DMS79 treated with DMSO at 0.1 percent for 48 hours (cell line): ENCODE data around the gene C1orf159.

Experiments used
- DNase-seq: peaks from one replicate; lab custom pipeline; 2025; lab: John Stamatoyannopoulos, UW

C1orf159 gene

GRCh38 chr1:1092149-1092855, 23.6 kb downstream of the C1orf159 start:
- no peak for DNase-seq

DNA sequence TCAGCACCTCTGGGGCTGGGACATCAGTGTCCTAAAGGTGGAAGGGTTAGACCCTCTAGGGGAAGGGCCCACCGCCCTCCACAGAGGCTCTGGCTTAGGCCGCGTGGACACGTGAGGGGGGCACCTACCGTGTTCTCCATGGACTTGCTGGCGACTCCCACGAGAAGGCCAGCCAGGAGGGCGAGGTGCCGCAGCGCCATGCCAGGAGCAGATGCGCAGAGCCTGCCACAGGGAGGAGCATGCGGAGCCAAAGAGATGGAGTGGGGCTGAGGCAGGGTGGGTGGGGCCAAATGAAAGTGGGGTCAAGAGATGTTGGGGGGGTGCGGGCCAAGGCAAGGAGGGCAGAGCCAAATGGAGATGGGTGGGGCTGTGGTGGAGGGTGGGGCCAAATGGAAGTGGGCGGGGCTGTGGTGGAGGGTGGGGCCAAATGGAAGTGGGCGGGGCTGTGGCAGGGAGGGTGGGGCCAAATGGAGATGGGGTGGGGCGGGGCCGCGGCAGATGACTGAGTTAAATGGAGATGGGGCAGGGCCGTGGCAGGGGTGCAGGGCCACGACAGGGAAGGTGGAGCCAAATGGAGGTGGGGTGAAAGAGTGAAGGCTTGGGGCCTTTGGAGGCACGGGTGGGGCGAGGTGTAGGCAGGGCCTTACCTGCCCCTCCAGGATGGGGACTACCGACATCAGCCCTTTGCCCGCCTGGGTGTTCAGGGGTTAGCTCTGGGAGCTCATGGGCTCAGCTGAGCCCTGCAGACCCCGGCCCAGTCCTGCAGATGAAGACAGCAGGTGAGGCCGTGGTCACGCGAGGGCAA, 24.3 kb downstream of the C1orf159 start:
- DNase-seq: no peak

DNA sequence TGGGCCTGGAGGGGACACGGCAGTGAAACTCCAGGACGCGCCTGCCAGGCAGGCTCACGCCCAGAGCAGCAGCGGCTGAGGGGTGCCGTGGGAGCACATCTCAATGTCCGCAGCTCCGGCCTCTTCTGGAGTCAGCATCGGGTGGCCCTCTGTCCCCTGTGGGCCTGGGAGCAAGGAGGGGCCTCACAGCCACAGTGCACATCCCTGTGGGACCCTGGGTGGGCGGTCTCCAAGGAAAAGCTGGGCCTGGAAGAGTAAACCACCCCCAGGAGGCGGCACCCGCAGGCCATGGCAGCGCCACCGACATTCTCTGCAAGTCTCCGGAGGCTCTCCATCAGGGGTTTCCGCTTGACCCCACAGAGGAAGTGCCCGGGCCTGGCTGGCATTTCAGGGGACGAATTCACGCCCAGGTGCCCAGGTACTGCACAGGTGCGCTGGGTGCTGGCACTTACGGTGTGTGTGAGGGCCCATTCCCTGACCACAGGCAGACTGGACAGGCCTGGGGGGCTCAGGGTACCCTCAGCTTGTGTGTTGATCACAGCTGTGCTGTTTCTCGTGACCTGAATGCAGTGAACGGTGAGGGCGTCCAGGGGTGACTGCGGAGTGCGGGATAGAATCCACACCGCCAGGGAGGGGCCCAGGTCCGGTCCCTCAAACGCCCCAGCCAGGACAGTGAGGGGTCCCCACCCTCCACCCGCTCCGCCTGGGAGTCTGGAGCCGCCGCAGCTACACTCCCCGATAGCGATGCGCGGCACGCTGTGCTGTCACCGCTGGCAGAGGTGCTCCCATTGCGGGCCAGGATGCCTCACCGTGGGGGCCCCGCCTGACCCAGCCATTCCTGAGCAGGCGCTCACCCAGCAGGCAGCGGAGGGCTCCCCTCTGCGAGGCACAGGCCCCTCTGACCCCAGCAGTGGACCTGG, 25.2 kb downstream of the C1orf159 start:
- DNase-seq: no peak

- no peak for DNase-seq
Observed at GRCh38 chr1:1089731-1090423, 26.0 kb downstream of the C1orf159 start.

DNA sequence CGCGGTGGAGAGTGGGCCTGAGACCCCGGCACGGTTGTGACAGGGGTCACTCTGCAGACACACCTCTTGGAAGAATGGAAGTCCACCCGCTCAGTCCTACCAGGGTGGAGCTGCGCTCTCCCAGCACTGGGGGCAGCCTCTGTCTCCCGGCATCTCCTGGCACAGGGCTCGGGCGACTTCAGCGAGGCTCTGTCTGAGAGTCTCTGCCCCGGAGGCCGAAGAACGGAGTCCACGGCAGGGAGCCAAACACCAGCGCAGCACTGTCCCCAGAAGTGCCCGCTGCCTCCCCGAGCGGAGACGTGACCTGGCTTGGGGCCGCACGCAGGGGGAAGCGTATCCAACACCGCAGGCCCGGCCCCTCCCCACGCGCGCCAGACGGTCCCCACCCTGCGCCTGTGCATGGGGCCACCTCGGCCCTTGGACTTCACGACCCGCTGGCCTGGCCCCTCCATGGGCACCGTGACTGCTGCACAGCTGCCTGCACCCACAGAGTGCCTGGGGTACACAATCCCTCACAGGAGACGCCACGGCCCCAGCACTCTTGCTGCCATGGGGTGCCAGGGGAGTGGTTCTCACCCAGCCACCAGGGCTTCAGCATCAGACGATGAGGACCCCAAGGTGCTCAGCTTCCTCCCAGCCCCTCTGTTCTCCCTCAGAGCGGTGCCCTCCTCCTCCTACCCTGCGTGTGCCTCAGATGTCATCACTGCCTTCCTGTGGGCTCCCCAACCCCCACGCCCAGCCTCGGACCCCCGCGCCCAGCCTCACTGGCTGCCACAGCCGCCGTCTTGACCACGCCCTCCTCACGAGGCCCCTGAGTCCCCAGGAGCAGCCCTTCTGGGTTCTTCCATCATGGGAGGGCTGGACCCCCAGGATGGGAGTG, 26.8 kb downstream of the C1orf159 start:
- no peak for DNase-seq

GRCh38 chr1:1088029-1088800, 27.7 kb downstream of the C1orf159 start:
- DNase-seq: no peak

GRCh38 chr1:1087351-1088028, 28.4 kb downstream of the C1orf159 start:
- DNase-seq: no peak

GRCh38 chr1:1086911-1087341, 29.0 kb downstream of the C1orf159 start:
- DNase-seq: no peak

DNA sequence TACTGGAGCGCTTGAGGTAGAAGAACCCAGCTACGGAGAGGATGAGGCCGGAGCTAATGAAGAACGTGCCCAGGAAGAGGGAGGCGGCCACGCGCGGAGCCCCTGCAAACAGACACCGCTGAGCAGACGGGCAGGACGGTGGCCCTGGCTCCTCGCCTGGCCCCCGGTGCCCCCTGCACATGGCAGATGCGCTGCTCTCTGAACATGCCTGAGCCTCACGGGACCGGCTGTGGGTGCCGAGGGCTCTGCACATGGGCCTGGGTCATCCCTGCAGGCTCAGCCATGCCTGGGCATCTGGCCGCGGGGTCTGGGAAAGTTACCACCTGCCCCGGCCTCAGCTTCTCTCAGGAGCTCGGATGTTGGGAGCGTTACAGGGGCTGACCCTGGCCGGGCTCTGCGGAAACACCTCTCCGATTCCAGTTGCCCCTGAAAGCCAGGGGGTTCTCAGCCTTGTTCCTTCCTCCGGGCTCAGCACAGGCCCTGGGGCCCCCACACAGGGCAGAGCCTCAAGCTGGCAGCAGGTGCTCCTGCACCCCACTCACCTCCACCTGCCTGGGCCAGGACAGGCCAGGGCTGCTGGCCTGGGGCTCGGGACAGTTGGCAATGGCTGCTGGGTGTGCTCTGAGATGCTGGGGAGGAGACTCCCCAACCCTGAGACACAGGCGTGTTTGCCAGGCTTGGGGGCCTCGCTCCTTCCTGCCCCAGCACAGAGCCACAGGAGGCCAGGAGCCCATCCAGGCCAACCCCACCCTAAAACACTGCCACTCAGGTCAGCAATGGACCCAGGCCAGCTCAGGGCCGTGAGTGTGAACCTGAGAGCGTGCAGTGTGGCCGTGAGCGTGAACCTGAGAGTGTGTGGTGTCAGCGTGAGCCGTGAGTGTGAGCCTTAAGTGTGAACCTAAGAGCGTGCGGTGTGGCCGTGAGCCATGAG, 29.7 kb downstream of the C1orf159 start:
- DNase-seq: no peak

GRCh38 chr1:1085171-1085841, 30.6 kb downstream of the C1orf159 start:
- no peak for DNase-seq

DNA sequence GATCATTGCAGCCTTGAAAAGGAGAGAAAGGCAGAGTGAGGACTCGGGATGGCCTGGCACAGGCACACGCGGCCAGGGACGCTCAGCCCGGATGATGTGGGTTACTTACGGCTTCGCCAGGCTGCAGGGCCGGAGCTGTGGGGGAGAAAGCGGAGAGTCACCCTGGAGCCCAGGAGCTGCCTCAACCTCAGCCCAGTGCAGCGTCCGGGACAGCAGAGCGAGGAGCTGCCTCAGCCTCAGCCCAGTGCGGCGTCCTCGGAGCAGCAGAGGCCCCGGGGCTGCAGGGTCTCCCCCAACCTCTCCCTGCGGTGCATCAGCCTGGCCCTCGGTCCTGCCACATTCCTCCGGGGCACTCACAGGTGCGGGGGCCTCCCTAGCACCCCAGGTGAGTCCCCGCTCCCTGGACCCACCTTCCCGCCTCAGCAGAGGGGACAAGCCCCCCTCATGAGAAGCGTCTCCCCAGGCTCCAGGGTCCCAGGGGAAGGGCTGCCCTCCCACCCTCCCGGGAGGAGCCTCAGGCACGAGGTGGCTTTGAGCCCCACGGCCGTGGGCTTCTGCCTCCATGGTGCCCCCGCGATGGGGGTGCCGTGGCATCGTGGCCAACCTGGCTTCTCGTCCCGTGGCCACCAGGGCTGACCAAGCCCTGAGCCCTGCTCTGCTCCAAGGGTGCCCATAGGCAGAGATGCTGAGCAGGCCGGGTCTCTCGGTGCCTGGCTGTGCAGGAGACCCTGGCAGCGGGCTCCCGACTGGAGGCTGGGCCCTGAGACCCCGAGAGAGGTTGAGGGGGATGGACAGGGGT, 31.3 kb downstream of the C1orf159 start:
- no peak for DNase-seq

DNA sequence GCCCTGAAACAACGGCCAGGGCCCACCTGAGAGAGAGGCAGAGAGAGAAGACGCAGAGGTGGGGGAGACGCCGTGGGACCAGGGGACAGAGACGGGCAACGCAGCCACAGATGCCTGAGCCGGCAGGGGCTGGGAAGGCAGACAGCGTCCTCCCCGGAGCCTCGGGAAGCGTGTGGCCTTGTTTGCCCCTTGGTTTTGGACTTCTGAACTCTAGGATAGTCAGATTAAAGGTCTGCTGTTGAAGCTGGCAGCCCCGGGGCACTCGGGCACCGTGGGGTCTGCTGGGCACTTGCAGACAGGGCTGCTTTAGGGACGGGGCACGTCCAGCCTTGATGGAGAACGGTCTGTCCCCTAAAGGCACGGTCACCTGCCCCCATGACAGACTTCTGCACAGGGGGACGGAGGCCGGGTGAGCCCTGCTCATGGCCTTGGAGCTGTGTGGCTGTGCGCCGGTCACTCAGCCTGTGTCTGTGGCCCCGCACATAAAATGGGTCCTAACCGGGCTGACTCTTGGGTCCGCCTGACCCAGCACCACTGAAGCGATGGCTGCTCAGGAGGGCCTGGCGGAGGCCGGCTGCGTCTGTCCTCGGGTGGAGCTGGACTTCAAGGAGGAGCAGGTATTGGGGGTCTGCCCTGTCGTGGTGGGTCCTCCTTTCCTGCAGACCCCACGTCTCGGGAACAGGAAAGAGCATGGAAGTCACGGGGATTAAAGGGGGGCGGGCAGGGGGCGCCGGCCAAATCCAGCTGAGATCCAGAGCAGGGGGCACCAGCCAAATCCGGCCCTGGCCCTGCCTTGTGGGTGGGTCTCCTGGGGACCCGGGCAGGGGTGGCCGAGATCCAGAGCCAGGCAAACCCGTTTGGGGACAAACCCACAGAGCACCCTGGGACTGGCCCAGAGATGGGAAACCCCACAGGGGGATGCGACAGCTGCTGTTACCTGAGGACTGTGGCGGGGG, 32.2 kb downstream of the C1orf159 start:
- DNase-seq: no peak

DNA sequence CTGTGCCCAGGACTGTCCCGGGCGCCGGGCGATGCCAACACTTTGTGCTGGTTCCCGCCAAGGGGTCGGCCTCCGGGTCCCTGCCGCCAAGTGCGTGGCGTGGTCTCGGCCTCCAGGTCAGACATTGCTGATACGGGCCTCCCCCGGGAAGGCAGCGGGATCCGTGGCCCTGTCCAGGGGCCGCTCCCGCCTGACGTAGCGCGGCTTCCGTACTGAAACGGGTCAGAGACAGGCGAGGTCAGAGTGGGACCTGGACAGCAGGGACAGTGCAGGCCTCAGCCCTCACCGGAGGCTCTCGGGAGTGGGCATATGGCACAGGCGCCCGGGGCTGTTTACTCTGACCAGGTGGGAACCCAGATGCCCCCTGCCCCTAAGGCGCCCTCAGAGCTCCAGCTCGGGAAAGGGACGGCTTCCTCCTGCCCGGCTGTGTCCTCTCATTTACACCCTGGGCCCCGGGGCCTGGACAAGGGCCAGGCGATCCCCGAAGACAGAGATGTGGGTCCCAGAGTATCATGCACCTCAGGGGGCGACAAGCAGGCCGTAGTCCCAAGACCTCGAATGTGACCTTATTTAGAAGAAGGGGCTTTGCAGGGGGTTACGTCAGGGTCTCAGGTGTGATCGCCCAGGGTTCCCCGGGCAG, 33.0 kb downstream of the C1orf159 start:
- DNase-seq: no peak

DNA sequence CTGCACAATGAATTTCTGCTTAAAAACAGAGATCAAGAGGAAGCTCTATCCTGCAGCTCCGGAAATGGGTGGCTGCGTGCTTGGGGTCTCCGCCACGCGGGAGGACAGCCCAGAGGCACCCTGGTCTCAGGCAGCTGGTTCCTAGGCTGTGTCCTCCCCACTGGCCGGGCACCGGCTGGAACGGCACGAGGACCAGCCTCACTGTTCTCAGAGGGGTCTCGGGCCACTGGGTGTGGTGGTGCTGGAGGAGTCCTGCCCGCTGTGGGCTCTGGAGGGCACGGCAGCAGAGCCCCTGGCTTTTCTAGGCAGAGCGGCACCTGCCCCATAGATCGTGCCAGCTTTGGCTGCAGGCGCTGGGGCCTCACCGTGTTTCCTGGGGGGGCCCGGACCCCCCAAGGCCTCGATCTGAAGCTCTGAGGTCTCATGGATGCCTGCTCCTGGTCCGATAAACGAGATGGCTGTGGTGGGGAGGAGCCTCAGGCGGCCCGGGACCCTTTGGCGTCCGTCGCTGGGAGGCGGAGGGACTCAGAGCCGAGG, 33.6 kb downstream of the C1orf159 start:
- DNase-seq: no peak
